CD4-positive, alpha-beta T cell treated with Interleukin-15 for 4 hours (primary cell): ENCODE results near the gene KIAA1671.

ENCODE experiments used
- DNase-seq: peaks from one replicate; pipeline ENCODE4 v3.0.0-alpha.2; 2020; ENCODE audit warnings: low spot score

KIAA1671 gene

GRCh38 chr22:24981656-24982055 lies 29.1 kb downstream of the KIAA1671 start:
- no peak for DNase-seq

DNA sequence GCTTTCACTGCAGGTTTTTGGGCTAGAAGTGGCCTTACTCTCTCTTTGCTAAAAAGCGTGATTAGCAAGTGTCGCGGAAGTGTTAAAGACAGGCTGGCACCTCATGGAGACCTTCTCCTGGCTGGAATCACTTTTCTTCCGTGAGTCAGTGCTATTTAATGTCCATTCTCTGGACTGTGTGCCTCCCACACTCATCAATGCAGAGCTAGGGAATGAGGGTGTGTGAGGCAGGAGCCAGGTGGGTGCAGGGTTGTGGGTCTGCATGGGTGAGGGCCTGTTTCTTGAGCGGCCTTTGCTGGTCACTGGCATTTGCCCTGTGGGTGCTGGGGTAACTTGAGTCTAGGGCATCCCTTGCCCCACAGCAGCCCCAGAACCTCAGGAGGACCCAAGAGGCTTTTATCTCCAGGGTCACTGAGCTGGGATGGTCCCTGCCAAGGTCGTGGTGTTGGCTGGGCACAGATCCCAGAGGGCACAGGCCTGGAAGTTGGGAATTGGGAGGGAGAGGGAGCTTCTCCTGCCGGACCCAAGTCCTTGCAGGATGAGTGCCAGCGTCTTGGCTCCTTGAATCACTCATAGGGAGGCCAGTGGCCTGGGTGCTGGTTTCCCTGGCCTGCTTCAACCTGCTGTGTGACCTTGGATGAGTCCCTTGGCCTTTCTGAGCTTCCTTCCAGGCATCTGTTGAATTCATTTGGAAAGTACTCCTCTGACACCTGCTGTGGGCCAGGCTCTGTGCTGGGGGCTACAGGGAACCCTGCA lies 30.0 kb downstream of the KIAA1671 start:
- no peak for DNase-seq

GRCh38 chr22:24983151-24983550 lies 30.6 kb downstream of the KIAA1671 start:
- no peak for DNase-seq

- no peak for DNase-seq
These were observed 31.6 kb downstream of the KIAA1671 start for GRCh38 chr22:24984122-24984521.

DNA sequence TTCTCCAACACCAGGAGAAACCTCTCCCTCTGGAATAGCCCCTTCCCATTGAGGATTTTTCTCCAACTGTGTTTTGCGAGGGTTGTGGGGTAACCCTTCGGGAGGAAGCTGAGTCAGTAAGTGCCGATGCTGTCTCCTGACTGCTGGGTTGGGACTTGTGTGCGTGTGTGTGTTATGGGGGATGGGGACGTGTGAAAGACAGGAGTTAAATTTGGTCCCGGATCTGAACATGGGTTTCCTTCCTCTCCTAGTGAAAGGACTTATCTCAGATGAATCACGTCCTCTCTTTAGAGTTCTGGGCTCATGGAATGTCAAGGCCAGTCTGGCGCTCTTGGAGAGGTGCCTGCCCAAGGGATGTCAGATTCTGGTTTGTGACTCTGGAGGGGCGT lies 33.3 kb downstream of the KIAA1671 start:
- no peak for DNase-seq

DNA sequence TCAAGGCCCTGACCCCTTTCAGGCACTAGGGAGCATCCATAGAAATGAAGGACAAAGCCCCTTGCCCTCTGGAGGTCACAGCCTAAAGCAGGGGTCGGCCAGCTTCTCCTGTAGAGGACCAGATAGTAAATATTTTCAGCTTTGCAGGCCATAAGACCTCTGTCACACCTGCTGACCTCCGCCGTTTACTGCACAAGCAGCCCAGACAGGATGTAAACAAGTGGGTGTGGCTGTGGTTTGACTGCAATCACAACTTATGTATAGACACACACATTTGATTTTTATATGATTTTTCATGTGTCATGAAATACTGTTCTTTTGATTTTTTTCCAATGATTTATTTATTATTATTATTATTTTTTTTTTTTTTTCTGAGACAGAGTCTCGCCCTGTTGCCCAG lies 34.3 kb downstream of the KIAA1671 start:
- DNase-seq = peak; percentile 7

DNA sequence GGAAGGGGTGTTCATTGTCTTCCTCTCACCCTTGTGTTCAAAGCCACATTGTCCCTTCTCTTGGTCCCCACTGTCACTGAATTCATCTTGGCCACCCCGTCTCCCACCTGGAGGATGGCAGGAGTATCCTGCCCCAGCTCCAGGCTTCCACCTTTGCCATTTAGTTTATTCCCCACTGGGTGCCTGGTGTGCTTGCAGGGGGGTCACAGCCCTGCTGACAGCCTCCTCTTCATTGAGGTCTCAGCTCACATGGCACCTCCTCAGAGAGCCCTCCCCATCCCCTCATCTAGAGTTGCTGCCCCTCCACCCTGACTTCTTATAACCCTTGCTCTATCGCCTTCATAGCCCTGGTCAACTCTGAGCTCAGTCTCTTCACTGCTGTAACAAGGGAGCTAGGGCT lies 36.6 kb downstream of the KIAA1671 start:
- no peak for DNase-seq

DNA sequence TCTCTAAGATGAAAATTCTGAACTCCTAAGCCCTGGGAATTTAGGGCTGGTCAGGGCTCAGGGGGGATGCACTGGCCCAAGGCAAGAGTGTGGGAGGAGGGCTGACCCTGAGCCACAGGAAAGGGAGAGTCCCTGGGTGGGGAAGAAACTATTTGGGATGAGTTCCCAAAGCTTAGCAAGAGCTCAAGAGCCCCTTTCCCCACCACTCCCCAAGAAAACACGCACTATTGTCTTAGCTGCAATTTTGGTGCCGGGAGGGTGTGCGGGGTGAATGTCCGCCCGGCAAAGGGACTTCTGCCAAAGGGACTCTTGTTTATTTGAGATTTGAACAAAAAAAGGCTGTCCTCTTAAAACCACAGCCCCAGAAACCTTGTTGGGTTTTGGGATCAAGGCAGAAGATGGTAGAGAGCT lies 37.0 kb downstream of the KIAA1671 start:
- no peak for DNase-seq

DNA sequence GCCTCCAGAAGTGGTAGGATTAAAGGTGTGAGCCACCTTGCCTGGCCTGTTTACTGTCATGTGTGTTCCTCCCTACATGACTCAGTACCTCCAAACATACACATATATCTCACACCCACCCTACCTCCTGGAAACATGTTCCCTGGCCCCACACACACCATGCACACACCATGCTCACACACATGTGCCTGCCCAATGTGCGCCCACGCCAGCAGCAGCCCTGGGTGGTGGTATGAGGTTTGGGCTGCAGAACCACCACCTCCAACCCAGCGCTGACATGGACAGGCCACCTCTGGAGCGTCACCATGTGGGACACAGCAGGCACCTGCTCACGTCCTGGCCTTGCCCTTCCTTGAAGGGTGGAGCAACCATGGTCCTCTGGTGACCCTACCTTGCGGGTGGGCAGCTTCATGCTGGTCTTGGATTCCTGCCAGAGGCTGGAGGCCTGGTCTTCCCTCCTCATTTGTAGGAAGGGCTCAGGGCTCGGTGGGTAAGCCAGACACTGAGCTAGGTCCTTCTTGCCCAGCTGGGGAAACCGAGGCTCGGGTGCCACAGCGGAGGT lies 37.9 kb downstream of the KIAA1671 start:
- no peak for DNase-seq

- DNase-seq = no peak
These were observed 40.4 kb downstream of the KIAA1671 start for GRCh38 chr22:24992946-24993345.

GRCh38 chr22:24994070-24994763 lies 41.7 kb downstream of the KIAA1671 start:
- DNase-seq = peak; percentile 33

DNA sequence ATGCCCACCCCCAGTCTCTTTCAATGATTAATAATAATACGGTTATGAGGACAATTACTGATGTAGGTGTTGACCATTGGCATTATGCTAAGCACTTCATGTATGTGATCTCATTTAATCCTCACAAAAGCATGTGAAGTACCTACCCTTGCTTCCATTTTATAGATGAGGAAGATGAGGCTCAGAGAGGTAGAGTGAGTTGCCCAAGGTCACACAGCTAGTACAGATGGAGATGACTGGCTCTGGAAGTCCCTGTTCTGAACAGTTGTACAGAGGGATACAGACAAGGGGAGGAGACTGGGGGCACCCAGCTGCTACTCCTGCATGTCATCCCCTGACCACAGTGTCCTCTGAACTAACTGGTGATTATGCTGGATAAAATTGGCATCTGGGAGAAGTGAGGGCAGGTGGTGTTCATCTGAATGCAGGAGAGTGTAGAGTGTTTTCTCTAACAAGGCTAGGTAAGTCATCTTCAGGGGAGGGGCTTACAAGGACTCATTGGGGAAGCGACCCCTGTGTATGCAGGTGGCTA lies 43.2 kb downstream of the KIAA1671 start:
- DNase-seq = no peak

- DNase-seq = no peak
These were observed 44.0 kb downstream of the KIAA1671 start for GRCh38 chr22:24996420-24996952.

DNA sequence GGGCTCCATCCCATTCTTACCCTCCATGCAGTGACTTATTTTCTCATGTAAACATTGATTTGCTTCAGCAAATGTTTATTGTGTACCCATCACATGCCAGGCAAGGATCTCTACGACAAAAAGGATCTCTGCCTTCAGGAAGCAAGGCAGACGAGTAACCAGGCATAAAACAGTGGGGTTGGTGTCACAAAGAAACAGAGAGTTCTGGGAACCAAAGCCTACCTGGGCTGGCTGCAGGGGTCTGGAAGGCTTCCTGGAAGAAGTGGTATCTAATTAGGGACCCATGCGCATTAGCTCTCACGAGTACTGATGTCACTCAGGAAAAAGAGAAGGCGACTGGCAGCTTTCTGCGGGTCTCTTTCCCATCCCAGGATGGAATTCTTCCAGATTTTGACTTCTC lies 44.5 kb downstream of the KIAA1671 start:
- DNase-seq = no peak

- DNase-seq = no peak
These were observed 48.2 kb downstream of the KIAA1671 start for GRCh38 chr22:25000686-25001085.

- DNase-seq = no peak
These were observed 49.9 kb downstream of the KIAA1671 start for GRCh38 chr22:25002241-25002985.

GRCh38 chr22:25006354-25006753 lies 53.8 kb downstream of the KIAA1671 start:
- DNase-seq = no peak

- DNase-seq = no peak
These were observed 55.1 kb downstream of the KIAA1671 start for GRCh38 chr22:25007444-25008106.

- DNase-seq = no peak
These were observed 56.1 kb downstream of the KIAA1671 start for GRCh38 chr22:25008666-25009065.

GRCh38 chr22:25012741-25013143 lies 60.2 kb downstream of the KIAA1671 start:
- no peak for DNase-seq

GRCh38 chr22:25013607-25014006 lies 61.1 kb downstream of the KIAA1671 start:
- no peak for DNase-seq
